GM23338 (cell line): ENCODE data around the gene TRPM7. TPM values are rescaled to one million over a fixed set of nuclear protein-coding genes. Genes with fewer than 3 reads are reported as not detected.

ENCODE experiments used
- ATAC-seq: fragments of 200-7000 bp; cut with Tn5 transposase; 3 replicates; pipeline ENCODE4 v1.9.1; 2020
- DNase-seq: peaks from one replicate; pipeline ENCODE4 v3.0.0-alpha.2; 2015; ENCODE audit warnings: low spot score
- H2AFZ ChIP-seq: fragments of 200-600 bp; sonication (generic); 2 replicates; pipeline ENCODE4 v1.8.0; 2016; ENCODE audit warnings: antibody characterized with exemption, mild to moderate bottlenecking, moderate library complexity
- H3F3A ChIP-seq: fragments of 200-600 bp; sonication (generic); replicated peaks from 2 replicates; pipeline ENCODE4 v1.8.0; 2017; ENCODE audit warnings: antibody characterized with exemption, mixed run types, low read depth
- H3K27ac ChIP-seq: fragments of 200-600 bp; sonication (generic); 2 replicates; pipeline ENCODE4 v1.6.1; 2016; ENCODE audit warnings: low read depth
- H3K27me3 ChIP-seq: fragments of 200-600 bp; sonication (generic); 2 replicates; pipeline ENCODE4 v1.8.0; 2016; ENCODE audit warnings: mild to moderate bottlenecking, mixed run types, moderate library complexity; ENCODE audit not compliant: insufficient read depth
- H3K36me3 ChIP-seq: fragments of 200-600 bp; sonication (generic); 2 replicates; pipeline ENCODE4 v1.8.0; 2016; ENCODE audit warnings: mild to moderate bottlenecking; ENCODE audit not compliant: insufficient read depth
- H3K4me1 ChIP-seq: fragments of 200-600 bp; sonication (generic); 2 replicates; pipeline ENCODE4 v1.8.0; 2016; ENCODE audit warnings: mild to moderate bottlenecking, moderate library complexity; ENCODE audit not compliant: insufficient read depth
- H3K4me2 ChIP-seq: fragments of 200-600 bp; sonication (generic); 2 replicates; pipeline ENCODE4 v1.7.1; 2017; ENCODE audit warnings: mixed run types
- H3K4me3 ChIP-seq: fragments of 200-600 bp; sonication (generic); 2 replicates; pipeline ENCODE4 v1.6.1; 2016; ENCODE audit warnings: mixed run types
- H3K79me2 ChIP-seq: fragments of 200-600 bp; sonication (generic); replicated peaks from 2 replicates; pipeline ENCODE4 v1.8.0; 2017; ENCODE audit warnings: mild to moderate bottlenecking; ENCODE audit not compliant: insufficient read depth
- H3K9me2 ChIP-seq: fragments of 200-600 bp; sonication (generic); 2 replicates; pipeline ENCODE4 v1.8.0; 2017; ENCODE audit not compliant: insufficient read depth
- H4K20me1 ChIP-seq: fragments of 200-600 bp; sonication (generic); replicated peaks from 2 replicates; pipeline ENCODE4 v1.8.0; 2017; ENCODE audit warnings: mild to moderate bottlenecking; ENCODE audit not compliant: insufficient read depth
- H3K27ac Mint-ChIP-seq: 2 replicates; pipeline ENCODE4 v1.8.0; 2020; ENCODE audit warnings: inconsistent platforms, mild to moderate bottlenecking, moderate library complexity, mixed read lengths
- H3K27me3 Mint-ChIP-seq: 3 replicates; pipeline ENCODE4 v1.8.0; 2022; ENCODE audit warnings: low read depth, mild to moderate bottlenecking, moderate library complexity, mixed read lengths, inconsistent platforms; ENCODE audit not compliant: insufficient read depth, poor library complexity
- H3K36me3 Mint-ChIP-seq: 3 replicates; pipeline ENCODE4 v1.8.0; 2021; ENCODE audit warnings: low read depth, mild to moderate bottlenecking, inconsistent platforms, moderate library complexity, mixed read lengths
- H3K4me1 Mint-ChIP-seq: 3 replicates; pipeline ENCODE4 v1.8.0; 2020; ENCODE audit warnings: mild to moderate bottlenecking, inconsistent platforms, mixed read lengths
- H3K4me3 Mint-ChIP-seq: 3 replicates; pipeline ENCODE4 v1.8.0; 2021; ENCODE audit warnings: moderate library complexity, mild to moderate bottlenecking, inconsistent platforms, mixed read lengths
- H3K9me3 Mint-ChIP-seq: 3 replicates; pipeline ENCODE4 v1.8.0; 2020; ENCODE audit warnings: moderate library complexity, mild to moderate bottlenecking, inconsistent platforms, mixed read lengths
- CREB1 ChIP-seq: fragments of 250-450 bp; sonication (Bioruptor Pico); IDR thresholded peaks from 2 replicates; pipeline ENCODE4 v1.5.0; 2020; ENCODE audit warnings: low read depth, mild to moderate bottlenecking, moderate library complexity
- EZH2 ChIP-seq: fragments of 200-600 bp; sonication (generic); IDR thresholded peaks from one replicate; pipeline ENCODE4 v1.8.0; 2017; ENCODE audit warnings: antibody characterized with exemption, mild to moderate bottlenecking, low read depth; ENCODE audit not compliant: unreplicated experiment
- EZH2phosphoT487 ChIP-seq: fragments of 200-600 bp; sonication (generic); IDR thresholded peaks from one replicate; pipeline ENCODE4 v1.8.1; 2018; ENCODE audit warnings: antibody characterized with exemption; ENCODE audit not compliant: unreplicated experiment
- NANOG ChIP-seq: IDR thresholded peaks from 2 replicates; pipeline ENCODE4 v1.6.1; 2016; ENCODE audit warnings: antibody characterized with exemption, borderline replicate concordance
- POLR2AphosphoS5 ChIP-seq: IDR thresholded peaks from 2 replicates; pipeline ENCODE4 v1.6.1; 2016; ENCODE audit warnings: antibody characterized with exemption, low read depth
- STAT1 ChIP-seq: IDR thresholded peaks from one replicate; pipeline ENCODE4 v1.6.1; 2016; ENCODE audit warnings: antibody characterized with exemption; ENCODE audit not compliant: unreplicated experiment
- ZNF114 ChIP-seq: fragments of 250-450 bp; sonication (Bioruptor Pico); IDR thresholded peaks from 2 replicates; pipeline ENCODE4 v1.5.0; 2020; ENCODE audit warnings: mild to moderate bottlenecking, moderate library complexity
- ZNF331 ChIP-seq: fragments of 250-450 bp; sonication (Bioruptor Pico); IDR thresholded peaks from 2 replicates; pipeline ENCODE4 v1.5.0; 2020; ENCODE audit warnings: low read depth, mild to moderate bottlenecking, moderate library complexity
- ZNF462 ChIP-seq: fragments of 250-450 bp; sonication (Bioruptor Pico); IDR thresholded peaks from 2 replicates; pipeline ENCODE4 v1.5.0; 2020; ENCODE audit warnings: mild to moderate bottlenecking, moderate library complexity
- polyA plus RNA-seq: library from polyadenylated mRNA; unstranded; fragments of >200 nt; fragmentation: Nextera tagmentation; extraction: Ambion mirVana; gene quantifications from 2 replicates; pipeline ENCODE4 v1.2.1, GENCODE V29; 2016
- total RNA-seq: library from RNA; depleted of rRNA; stranded (reverse); fragments of >200 nt; shearing (Covaris generic); gene quantifications from 2 replicates; pipeline ENCODE4 v1.2.3, GENCODE V29; 2014

Gene TRPM7
- total and polyA plus RNA-seq, 2 experiments from 2014 or later = 8.3 to 41.0 TPM

- Histone ChIP-seq H2AFZ (no peak overlapping the region), H3K27ac (no peak overlapping the region), H4K20me1 (no peaks in the 10 kb centered on the region), H3K9me2 (no peaks in the 10 kb centered on the region; the same call in 1 of the 2 replicates), H3K4me3 (no peak overlapping the region), H3K27me3 (no peaks in the 10 kb centered on the region), H3K4me2 (no peak overlapping the region), H3K36me3 (no peaks in the 10 kb centered on the region), H3K4me1 (no peaks in the 10 kb centered on the region), H3F3A (no peaks in the 10 kb centered on the region), H3K79me2 (no peaks in the 10 kb centered on the region)
- DNase-seq (no peak), ATAC-seq (no peak)
- TF ChIP-seq EZH2 = no peak
- Mint-ChIP-seq H3K27ac (no peak overlapping the region), H3K4me1 (peaks cover 3% of the 10 kb centered on the region; the same call in 2 of the 3 replicates), H3K4me3 (no peak overlapping the region), H3K36me3 (no peaks in the 10 kb centered on the region), H3K27me3 (no peaks in the 10 kb centered on the region), H3K9me3 (no peaks in the 10 kb centered on the region)
Measured at GRCh38 chr15:50542887-50543210, 143.7 kb downstream of the TRPM7 start.

- no peaks in the 10 kb centered on the region for H3K4me1 Mint-ChIP-seq
- H3K9me3 Mint-ChIP-seq = no peaks in the 10 kb centered on the region
- Histone ChIP-seq H3K4me1 (no peaks in the 10 kb centered on the region), H4K20me1 (no peaks in the 10 kb centered on the region), H3F3A (no peaks in the 10 kb centered on the region), H3K27me3 (no peaks in the 10 kb centered on the region), H3K27ac (no peak overlapping the region), H3K4me2 (no peak overlapping the region), H3K4me3 (no peak overlapping the region), H2AFZ (peak overlapping the region; percentile 88), H3K36me3 (no peaks in the 10 kb centered on the region), H3K9me2 (no peaks in the 10 kb centered on the region), H3K79me2 (no peaks in the 10 kb centered on the region)
- no peak for ATAC-seq
- TF ChIP-seq NANOG (no peak), STAT1 (no peak), EZH2phosphoT487 (no peak), ZNF462 (CRISPR knock-in tag) (no peak), ZNF114 (no peak), EZH2 (no peak), CREB1 (CRISPR knock-in tag) (no peak), ZNF331 (CRISPR knock-in tag) (no peak), POLR2AphosphoS5 (no peak)
- no peak overlapping the region for H3K27ac Mint-ChIP-seq
- no peak for DNase-seq
- H3K4me3 Mint-ChIP-seq = no peak overlapping the region
- peaks cover 2% of the 10 kb centered on the region for H3K27me3 Mint-ChIP-seq
- H3K36me3 Mint-ChIP-seq = no peaks in the 10 kb centered on the region
Measured at GRCh38 chr15:50531766-50532165, 154.8 kb downstream of the TRPM7 start.
